ENCODE data around the gene HSPA4L.

HSPA4L gene

DNA sequence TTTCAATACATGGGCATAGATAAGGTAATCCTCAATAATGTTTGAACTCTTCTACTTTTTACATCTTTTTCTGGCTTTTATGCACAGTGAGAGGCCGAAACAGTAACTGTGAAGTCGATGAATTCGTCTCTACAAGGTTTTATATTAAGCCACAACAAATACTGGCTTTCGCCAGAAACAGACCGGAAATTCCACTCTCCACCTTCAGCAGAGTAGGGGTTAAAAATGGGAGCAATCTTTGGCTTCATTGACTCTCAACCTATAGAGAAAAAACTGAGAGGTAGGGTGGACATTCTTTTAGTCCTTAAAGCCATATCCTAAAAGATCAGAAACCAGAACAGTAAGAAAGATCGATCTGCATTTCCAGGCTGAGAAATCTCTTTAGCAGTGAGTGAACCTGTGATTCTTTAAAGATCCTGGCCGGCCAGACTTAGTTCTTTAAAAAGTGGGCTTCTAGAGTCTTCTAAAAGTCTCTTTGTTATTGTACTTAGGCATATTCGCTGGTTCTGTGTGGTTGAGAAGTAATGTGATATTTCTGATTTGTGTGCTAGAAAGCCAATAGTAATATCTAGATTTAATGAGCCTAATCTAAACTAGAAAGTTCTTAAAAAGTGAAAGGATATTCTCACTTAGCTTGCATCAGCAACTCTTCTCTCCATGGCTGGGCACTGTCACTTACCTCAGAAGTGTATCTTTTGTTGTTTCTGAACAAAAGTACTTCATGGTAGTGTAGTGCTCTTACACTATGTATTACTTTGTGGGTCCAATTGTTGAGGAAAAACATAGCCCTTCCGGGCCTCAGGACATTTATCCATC lies 2.0 kb downstream of the HSPA4L start:
- DNase-seq (ENCODE audit: low spot score): no peak

- no peak for DNase-seq (ENCODE audit: low spot score)
These were observed 6.4 kb downstream of the HSPA4L start for GRCh38 chr4:127788517-127788916.

GRCh38 chr4:127791391-127791790 lies 9.3 kb downstream of the HSPA4L start:
- no peak for DNase-seq (ENCODE audit: low spot score)

- DNase-seq (ENCODE audit: low spot score): no peak
These were observed 11.4 kb downstream of the HSPA4L start for GRCh38 chr4:127793528-127793927.

DNA sequence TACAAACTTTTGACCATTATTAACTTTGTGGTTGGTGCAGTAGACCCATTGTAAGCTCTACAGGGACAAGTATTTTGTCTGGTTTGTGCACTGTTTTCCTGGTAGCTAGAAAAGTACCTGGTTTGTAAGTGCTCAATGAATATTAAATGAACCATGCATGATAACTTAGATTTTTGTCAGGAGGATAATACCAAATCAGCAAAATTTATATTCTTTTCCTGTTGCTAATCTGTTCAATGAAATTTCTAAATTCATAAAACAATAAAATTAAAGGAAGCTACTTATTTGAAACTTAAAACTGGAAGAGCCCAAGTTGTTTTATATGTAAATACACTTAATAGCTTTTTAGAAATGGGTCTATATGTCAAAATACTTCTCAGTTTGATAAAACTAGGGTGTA lies 17.6 kb downstream of the HSPA4L start:
- DNase-seq (ENCODE audit: low spot score): no peak

DNA sequence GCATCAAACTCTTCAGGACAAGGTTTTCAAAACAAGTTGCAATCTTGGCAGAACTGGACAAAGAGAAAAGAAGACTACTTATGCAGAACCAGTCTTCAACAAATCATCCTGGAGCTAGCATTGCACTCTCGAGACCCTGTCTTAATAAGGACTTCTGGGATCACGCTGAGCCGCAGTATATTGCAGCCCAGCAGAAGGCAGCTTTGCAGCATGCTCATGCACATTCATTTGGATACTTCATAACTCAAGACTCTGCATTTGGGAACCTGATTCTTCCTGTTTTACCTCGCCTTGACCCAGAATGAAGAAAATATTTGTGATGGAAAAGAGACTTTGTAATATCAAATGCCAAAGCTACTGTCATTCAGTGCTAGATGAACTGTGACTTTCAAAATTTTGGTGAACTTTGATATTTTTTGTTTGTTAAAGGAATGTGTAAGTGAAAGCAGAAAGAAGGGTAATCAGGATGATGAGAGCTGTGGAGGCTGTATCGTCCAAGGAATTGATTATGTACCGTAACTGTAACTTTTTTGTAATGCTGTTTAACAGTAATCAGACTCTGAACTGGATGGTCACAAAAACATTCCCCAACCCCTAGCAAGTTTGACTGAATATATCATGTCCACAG lies 27.2 kb downstream of the HSPA4L start:
- DNase-seq (ENCODE audit: low spot score): no peak

DNA sequence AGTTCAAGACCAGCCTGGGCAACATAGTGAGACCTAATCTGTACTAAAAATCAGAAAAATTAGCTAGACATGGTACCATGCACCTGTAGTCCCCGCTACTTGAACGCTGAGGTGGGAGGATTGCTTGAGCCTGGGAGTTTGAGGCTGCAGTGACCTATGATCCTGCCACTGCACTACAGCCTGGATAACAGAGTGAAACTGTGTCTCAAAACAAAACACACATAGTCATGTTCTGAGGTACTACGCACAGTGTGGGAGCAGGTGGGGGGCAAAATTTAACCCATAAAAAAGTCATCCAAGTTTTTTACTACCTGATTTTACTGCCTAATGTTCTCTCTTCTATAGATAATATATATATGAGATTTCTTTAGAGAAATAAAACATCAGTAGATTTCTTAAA lies 28.4 kb downstream of the HSPA4L start:
- no peak for DNase-seq (ENCODE audit: low spot score)

- DNase-seq (ENCODE audit: low spot score): no peak
These were observed 40.3 kb downstream of the HSPA4L start for GRCh38 chr4:127822430-127822829.

- no peak for DNase-seq (ENCODE audit: low spot score)
These were observed 46.0 kb downstream of the HSPA4L start for GRCh38 chr4:127828121-127828520.

GRCh38 chr4:127829014-127829413 lies 46.9 kb downstream of the HSPA4L start:
- no peak for DNase-seq (ENCODE audit: low spot score)

DNA sequence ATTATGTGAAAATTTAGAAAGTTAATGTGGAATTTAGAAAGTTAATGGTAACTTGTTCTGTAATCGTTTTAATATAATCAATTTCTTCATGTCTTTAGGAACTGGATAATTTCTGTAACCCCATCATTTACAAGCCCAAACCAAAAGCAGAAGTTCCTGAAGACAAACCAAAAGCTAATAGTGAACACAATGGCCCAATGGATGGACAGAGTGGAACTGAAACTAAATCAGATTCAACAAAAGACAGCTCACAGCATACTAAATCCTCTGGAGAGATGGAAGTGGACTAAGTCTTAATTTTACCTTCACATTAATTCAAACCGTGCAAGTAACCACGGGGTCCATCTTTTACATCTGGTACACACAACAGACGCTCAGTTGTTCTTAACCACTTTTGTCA lies 50.5 kb downstream of the HSPA4L start:
- no peak for DNase-seq (ENCODE audit: low spot score)

GRCh38 chr4:127843704-127844600 lies 61.8 kb downstream of the HSPA4L start:
- no peak for DNase-seq (ENCODE audit: low spot score)

DNA sequence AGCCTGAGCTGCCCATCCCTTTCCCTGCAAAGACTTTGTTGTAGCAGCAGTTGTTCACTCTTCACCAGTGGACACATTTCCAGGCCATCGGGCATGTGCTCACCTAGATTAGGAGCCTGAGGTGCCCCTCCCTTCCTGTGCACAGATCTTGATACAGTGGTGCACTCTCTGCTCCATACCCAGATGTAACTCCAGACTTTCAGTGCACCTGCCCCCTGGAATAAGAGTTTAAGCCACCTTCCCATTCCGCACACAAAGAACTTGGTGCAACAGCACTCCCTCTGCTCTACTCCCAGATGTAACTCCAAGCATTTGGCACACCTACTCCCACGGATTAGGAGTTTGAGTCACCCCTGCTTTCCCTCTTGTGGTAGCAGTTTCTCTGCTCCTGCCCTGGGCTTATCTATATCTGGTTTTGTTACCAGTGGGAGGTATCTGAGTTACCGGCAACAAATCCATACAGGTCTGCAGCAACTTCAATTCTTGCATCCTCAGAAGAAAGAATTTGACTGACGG lies 62.5 kb downstream of the HSPA4L start:
- DNase-seq (ENCODE audit: low spot score): no peak

GRCh38 chr4:127846061-127846460 lies 63.9 kb downstream of the HSPA4L start:
- DNase-seq (ENCODE audit: low spot score): no peak

- no peak for DNase-seq (ENCODE audit: low spot score)
These were observed 64.6 kb downstream of the HSPA4L start for GRCh38 chr4:127846765-127847164.

GRCh38 chr4:127849505-127850234 lies 67.5 kb downstream of the HSPA4L start:
- no peak for DNase-seq (ENCODE audit: low spot score)

DNA sequence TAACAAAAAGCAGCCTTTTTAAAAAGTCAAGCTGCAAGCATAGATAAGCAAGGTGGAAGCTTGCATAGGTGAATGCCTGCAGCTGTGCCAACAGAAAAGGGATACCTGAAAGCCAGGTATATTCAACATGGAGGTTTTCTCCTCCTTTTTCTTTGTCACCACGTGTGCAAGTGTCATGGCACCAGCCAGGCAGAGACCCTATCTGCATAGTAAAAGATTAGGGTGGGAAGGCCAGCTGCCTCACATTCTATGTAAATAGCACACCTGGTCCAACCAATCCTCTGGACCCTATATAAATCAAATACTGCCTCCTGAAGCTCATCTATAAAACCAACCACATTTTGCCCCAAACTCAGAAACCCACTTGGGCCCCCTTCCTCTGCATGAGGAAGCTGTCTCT lies 70.5 kb downstream of the HSPA4L start:
- DNase-seq (ENCODE audit: low spot score): no peak

DNA sequence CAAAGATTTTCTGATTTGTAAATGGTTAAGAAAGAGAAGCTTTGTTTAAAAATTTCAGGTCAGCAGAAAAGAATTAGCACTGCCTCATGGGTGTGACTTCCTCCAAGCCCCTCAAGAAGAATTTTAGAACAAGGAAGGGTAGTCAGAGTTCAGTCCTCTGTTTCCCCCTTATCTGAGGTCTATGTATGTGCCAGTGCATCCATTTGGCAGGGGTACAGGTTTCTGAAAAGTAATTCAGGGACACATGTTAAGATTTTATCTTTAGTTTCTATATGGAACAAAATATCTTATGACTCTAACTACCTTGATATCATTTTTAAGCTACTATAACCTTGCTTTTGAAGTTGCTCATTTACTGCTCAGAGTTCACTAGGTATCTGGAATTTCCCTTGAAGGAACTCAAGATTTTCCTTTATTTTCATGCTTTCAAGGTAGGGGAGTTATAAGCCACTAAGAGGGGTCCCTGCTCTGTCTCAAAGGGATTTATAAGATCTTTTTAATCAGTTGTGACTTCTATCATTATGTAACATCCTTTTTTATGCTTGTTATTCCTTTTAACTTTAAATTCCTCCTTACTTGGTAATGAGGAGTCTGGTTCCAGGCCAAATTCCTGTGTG lies 74.2 kb downstream of the HSPA4L start:
- no peak for DNase-seq (ENCODE audit: low spot score)

- DNase-seq (ENCODE audit: low spot score): no peak
These were observed 74.8 kb downstream of the HSPA4L start for GRCh38 chr4:127856813-127857447.

- DNase-seq (ENCODE audit: low spot score): no peak
These were observed 75.5 kb downstream of the HSPA4L start for GRCh38 chr4:127857641-127858040.

DNA sequence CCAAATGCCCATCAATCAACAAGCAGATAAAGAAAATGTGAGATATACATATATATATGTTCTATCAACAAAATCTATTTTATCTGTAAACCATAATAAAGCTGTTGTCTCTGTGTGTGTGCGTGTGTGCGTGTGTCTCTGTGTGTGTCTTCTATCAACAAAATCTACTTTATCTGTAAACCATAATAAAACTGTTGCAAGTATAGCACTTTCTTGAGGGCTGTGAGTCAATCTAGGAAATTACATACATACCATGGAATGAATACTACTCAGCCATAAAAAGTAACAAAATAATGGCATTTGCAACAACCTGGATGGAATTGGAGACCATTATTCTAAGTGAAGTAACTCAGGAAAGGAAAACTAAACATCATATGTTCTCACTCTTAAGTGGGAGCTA lies 86.1 kb downstream of the HSPA4L start:
- DNase-seq (ENCODE audit: low spot score): no peak

Data from Ammon's horn (tissue), 1 donor.